IMR-90 (cell line): ENCODE results near the gene ERVMER34-1. TPM values are rescaled to one million over a fixed set of nuclear protein-coding genes. Genes with fewer than 3 reads are reported as not detected.

Source experiments
- ATAC-seq: fragments of 200-7000 bp; cut with Tn5 transposase; 2 replicates; pipeline ENCODE4 v1.9.1; 2020; ENCODE audit warnings: low read depth, mild to moderate bottlenecking, moderate library complexity
- BruUV-seq: library from RNA; stranded (reverse); fragments of 400-500 nt; replicated peaks from 2 replicates; lab custom pipeline; 2021; lab: Mats Ljungman, UMichigan
- CTCF ChIA-PET: fragments of 300-600 bp; formaldehyde crosslinking; extraction: SDS; loops from one replicate; lab custom pipeline; 2021; ENCODE audit warnings: antibody characterized with exemption; lab: Yijun Ruan, JAX
- POLR2A ChIA-PET: fragments of 300-600 bp; sonication (Branson Sonifier 250); formaldehyde crosslinking; loops from one replicate; lab custom pipeline; 2022; ENCODE audit warnings: antibody characterized with exemption; ENCODE audit not compliant: unreplicated experiment; lab: Charles Lee
- DNase-seq: peaks from one replicate; pipeline ENCODE4 v3.0.0; 2013
- H2AFZ ChIP-seq: replicated peaks from 2 replicates; pipeline ENCODE3; 2013; ENCODE audit warnings: low read length, mild to moderate bottlenecking; ENCODE audit not compliant: poor library complexity
- H2AK5ac ChIP-seq: 2 replicates; pipeline ENCODE4 v1.6.1; 2013; ENCODE audit warnings: low read depth, low read length, inconsistent platforms
- H2AK9ac ChIP-seq: replicated peaks from 2 replicates; pipeline ENCODE3; 2013; ENCODE audit warnings: mild to moderate bottlenecking, low read depth, low read length, moderate library complexity; ENCODE audit not compliant: poor library complexity
- H2BK120ac ChIP-seq: 2 replicates; pipeline ENCODE4 v1.6.1; 2013; ENCODE audit warnings: low read depth, low read length, inconsistent platforms
- H2BK15ac ChIP-seq: 3 replicates; pipeline ENCODE4 v1.6.1; 2013; ENCODE audit warnings: low read depth, low read length, inconsistent platforms
- H2BK20ac ChIP-seq: 2 replicates; pipeline ENCODE4 v1.6.1; 2013; ENCODE audit warnings: low read depth, mild to moderate bottlenecking, inconsistent platforms, low read length, moderate library complexity
- H2BK5ac ChIP-seq: 2 replicates; pipeline ENCODE4 v1.6.1; 2013; ENCODE audit warnings: mild to moderate bottlenecking, low read depth, low read length, inconsistent platforms; ENCODE audit not compliant: poor library complexity, severe bottlenecking
- H3K14ac ChIP-seq: replicated peaks from 2 replicates; pipeline ENCODE4 v1.6.1; 2013; ENCODE audit warnings: low read depth, low read length, inconsistent platforms
- H3K18ac ChIP-seq: 2 replicates; pipeline ENCODE4 v1.6.1; 2013; ENCODE audit warnings: low read depth, low read length, control low read depth
- H3K23ac ChIP-seq: 2 replicates; pipeline ENCODE4 v1.6.1; 2013; ENCODE audit warnings: low read depth, low read length, inconsistent platforms
- H3K27ac ChIP-seq: 2 replicates; pipeline ENCODE4 v1.5.1; 2013; ENCODE audit warnings: mild to moderate bottlenecking, control low read depth, low read length; ENCODE audit not compliant: insufficient read depth
- H3K27me3 ChIP-seq: 2 replicates; pipeline ENCODE4 v1.6.1; 2013; ENCODE audit warnings: low read length; ENCODE audit not compliant: control insufficient read depth, insufficient read depth
- H3K36me3 ChIP-seq: 2 replicates; pipeline ENCODE4 v1.6.1; 2013; ENCODE audit warnings: low read length, mixed read lengths; ENCODE audit not compliant: control insufficient read depth, insufficient read depth
- H3K4ac ChIP-seq: 2 replicates; pipeline ENCODE4 v1.6.1; 2013; ENCODE audit warnings: low read depth, low read length, inconsistent platforms
- H3K4me1 ChIP-seq: 2 replicates; pipeline ENCODE4 v1.6.1; 2013; ENCODE audit warnings: low read length, mixed read lengths; ENCODE audit not compliant: control insufficient read depth, insufficient read depth
- H3K4me2 ChIP-seq: 2 replicates; pipeline ENCODE4 v1.6.1; 2013; ENCODE audit warnings: low read depth, mild to moderate bottlenecking, control low read depth, low read length, moderate library complexity
- H3K4me3 ChIP-seq: 2 replicates; pipeline ENCODE4 v1.5.1; 2013; ENCODE audit warnings: low read depth, mild to moderate bottlenecking, control low read depth, low read length, moderate library complexity; ENCODE audit not compliant: insufficient read depth
- H3K56ac ChIP-seq: 2 replicates; pipeline ENCODE4 v1.6.1; 2013; ENCODE audit warnings: low read length, inconsistent platforms; ENCODE audit not compliant: insufficient read depth; ENCODE audit errors: extremely low read depth
- H3K79me1 ChIP-seq, 2 experiments: 2 replicates each; pipeline ENCODE4 v1.6.1; 2013; ENCODE audit warnings: low read length in 2 of 2, inconsistent platforms in 1 of 2, low read depth in 1 of 2
- H3K9ac ChIP-seq: 2 replicates; pipeline ENCODE4 v1.6.1; 2013; ENCODE audit warnings: low read depth, low read length, control low read depth
- H3K9me1 ChIP-seq: 2 replicates; pipeline ENCODE4 v1.6.1; 2013; ENCODE audit warnings: low read length, inconsistent platforms; ENCODE audit not compliant: insufficient read depth
- H3K9me3 ChIP-seq: 2 replicates; pipeline ENCODE4 v1.6.1; 2013; ENCODE audit warnings: low read length; ENCODE audit not compliant: control insufficient read depth, insufficient read depth
- H4K20me1 ChIP-seq: 2 replicates; pipeline ENCODE4 v1.6.1; 2013; ENCODE audit warnings: low read length, inconsistent platforms; ENCODE audit not compliant: insufficient read depth
- H4K5ac ChIP-seq: 2 replicates; pipeline ENCODE4 v1.6.1; 2013; ENCODE audit warnings: mild to moderate bottlenecking, low read depth, low read length, control low read depth
- H4K8ac ChIP-seq, 2 experiments: 2 replicates each; pipeline ENCODE4 v1.6.1; 2013; ENCODE audit warnings: low read depth in 2 of 2, low read length in 2 of 2, control low read depth in 1 of 2, inconsistent platforms in 1 of 2
- H4K91ac ChIP-seq: 2 replicates; pipeline ENCODE4 v1.6.1; 2013; ENCODE audit warnings: low read depth, low read length, inconsistent platforms; ENCODE audit not compliant: insufficient read depth
- BHLHE40 ChIP-seq: fragments of 150-350 bp; IDR thresholded peaks from 2 replicates; pipeline ENCODE4 v1.6.1; 2016; ENCODE audit warnings: mild to moderate bottlenecking, low read depth, low read length
- CEBPB ChIP-seq: IDR thresholded peaks from 2 replicates; pipeline ENCODE4 v1.6.1; 2012; ENCODE audit warnings: low read depth, low read length, improper control_type of control experiment
- CHD1 ChIP-seq: IDR thresholded peaks from 2 replicates; pipeline ENCODE4 v1.6.1; 2012; ENCODE audit warnings: low read depth, low read length, improper control_type of control experiment
- MAZ ChIP-seq: IDR thresholded peaks from 2 replicates; pipeline ENCODE4 v1.6.1; 2012; ENCODE audit warnings: low read depth, mild to moderate bottlenecking, low read length, improper control_type of control experiment, moderate library complexity, borderline replicate concordance
- MXI1 ChIP-seq: IDR thresholded peaks from 2 replicates; pipeline ENCODE4 v1.6.1; 2012; ENCODE audit warnings: low read depth, mild to moderate bottlenecking, low read length, moderate library complexity, borderline replicate concordance
- POLR2A ChIP-seq: IDR thresholded peaks from 2 replicates; pipeline ENCODE4 v1.6.1; 2012; ENCODE audit warnings: mild to moderate bottlenecking, low read depth, low read length
- SMC3 ChIP-seq: fragments of 150-350 bp; IDR thresholded peaks from 2 replicates; pipeline ENCODE4 v1.6.1; 2016; ENCODE audit warnings: low read depth, mild to moderate bottlenecking, antibody characterized with exemption, low read length, moderate library complexity
- WGBS, 2 experiments: methylation state at CpG; one replicate each; pipeline versions ENCODE4 v1.1.5 to v1.1.7; 2013; ENCODE audit warnings: missing lambda C conversion rate in 2 of 2; ENCODE audit not compliant: insufficient read length in 1 of 2; ENCODE audit errors: extremely low coverage in 2 of 2; 5-methylcytosine and 5-hydroxymethylcytosine counted together
- dilution Hi-C: fragments of 300-500 bp; cut with HindIII; formaldehyde crosslinking; loops from one replicate; pipeline ENCODE4 v1.14.3; 2018; ENCODE audit warnings: low sequenced_read_pairs; ENCODE audit not compliant: unreplicated experiment
- in situ Hi-C: fragments of 300-500 bp; cut with MboI; formaldehyde crosslinking; loops from 3 replicates; pipeline ENCODE4 v1.14.3; 2019; ENCODE audit warnings: low sequenced_read_pairs, inconsistent platforms, mixed read lengths
- intact Hi-C: fragments of 100-400 bp; cut with micrococcal nuclease; formaldehyde crosslinking; loops from 2 replicates; pipeline ENCODE4 v1.10.0; 2022
- polyA plus RNA-seq, 3 experiments: library from polyadenylated mRNA; depleted of rRNA; stranded (reverse); fragments of >200 nt; gene quantifications; 2 replicates each; pipeline ENCODE4 v1.2.3, GENCODE V29; 2012; ENCODE audit warnings: low replicate concordance in 1 of 3
- total RNA-seq: library from RNA; depleted of rRNA; stranded (reverse); fragments of >200 nt; gene quantifications from 2 replicates; pipeline ENCODE4 v1.2.3, GENCODE V29; 2012
- TF ChIP-seq, protein P1 (sequence below): fragments of 150-350 bp; IDR thresholded peaks from 2 replicates; pipeline ENCODE4 v1.6.1; 2016; ENCODE audit warnings: low read depth, mild to moderate bottlenecking, low read length, moderate library complexity, borderline replicate concordance
- TF ChIP-seq, protein P2 (sequence below): conservative IDR thresholded peaks from 2 replicates; pipeline ENCODE4 v1.5.1; 2012; ENCODE audit warnings: mild to moderate bottlenecking, low read depth, low read length, improper control_type of control experiment

ERVMER34-1 gene
- total and polyA plus RNA-seq, 2 of the 4 experiments (the other 2 are of a cell fraction), result not detected

DNA sequence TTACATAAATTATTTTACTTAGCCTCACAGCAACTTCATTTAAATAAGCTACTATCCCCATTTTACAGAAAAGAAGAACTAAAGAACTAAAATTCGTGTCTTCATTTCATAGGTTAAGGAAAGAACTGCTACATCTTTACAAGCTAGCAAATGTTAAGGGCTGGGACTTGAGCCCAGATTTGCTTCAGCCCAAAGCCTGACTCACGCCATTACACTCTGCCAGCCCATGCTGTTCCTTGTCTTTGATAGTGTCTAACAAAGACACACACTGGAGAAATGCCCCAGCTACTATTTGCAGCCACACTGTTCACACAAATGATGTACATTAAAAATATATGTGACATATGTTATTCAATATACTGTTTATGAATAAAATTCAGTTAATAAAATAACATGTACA is 29.0 kb upstream of the ERVMER34-1 start:
- TF ChIP-seq MXI1, result no peak
- no peak for TF ChIP-seq BHLHE40
- TF ChIP-seq MAZ, result no peak
- TF ChIP-seq POLR2A, result no peak
- TF ChIP-seq, protein P1, sequence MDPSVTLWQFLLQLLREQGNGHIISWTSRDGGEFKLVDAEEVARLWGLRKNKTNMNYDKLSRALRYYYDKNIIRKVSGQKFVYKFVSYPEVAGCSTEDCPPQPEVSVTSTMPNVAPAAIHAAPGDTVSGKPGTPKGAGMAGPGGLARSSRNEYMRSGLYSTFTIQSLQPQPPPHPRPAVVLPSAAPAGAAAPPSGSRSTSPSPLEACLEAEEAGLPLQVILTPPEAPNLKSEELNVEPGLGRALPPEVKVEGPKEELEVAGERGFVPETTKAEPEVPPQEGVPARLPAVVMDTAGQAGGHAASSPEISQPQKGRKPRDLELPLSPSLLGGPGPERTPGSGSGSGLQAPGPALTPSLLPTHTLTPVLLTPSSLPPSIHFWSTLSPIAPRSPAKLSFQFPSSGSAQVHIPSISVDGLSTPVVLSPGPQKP, result no peak
- no peak for TF ChIP-seq CEBPB
- no peak for TF ChIP-seq CHD1
- TF ChIP-seq, protein P2, sequence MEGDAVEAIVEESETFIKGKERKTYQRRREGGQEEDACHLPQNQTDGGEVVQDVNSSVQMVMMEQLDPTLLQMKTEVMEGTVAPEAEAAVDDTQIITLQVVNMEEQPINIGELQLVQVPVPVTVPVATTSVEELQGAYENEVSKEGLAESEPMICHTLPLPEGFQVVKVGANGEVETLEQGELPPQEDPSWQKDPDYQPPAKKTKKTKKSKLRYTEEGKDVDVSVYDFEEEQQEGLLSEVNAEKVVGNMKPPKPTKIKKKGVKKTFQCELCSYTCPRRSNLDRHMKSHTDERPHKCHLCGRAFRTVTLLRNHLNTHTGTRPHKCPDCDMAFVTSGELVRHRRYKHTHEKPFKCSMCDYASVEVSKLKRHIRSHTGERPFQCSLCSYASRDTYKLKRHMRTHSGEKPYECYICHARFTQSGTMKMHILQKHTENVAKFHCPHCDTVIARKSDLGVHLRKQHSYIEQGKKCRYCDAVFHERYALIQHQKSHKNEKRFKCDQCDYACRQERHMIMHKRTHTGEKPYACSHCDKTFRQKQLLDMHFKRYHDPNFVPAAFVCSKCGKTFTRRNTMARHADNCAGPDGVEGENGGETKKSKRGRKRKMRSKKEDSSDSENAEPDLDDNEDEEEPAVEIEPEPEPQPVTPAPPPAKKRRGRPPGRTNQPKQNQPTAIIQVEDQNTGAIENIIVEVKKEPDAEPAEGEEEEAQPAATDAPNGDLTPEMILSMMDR, result no peak
- no peak for TF ChIP-seq SMC3
- in situ Hi-C loops (no loop called here), dilution Hi-C loops (no loop called here), intact Hi-C loops (no loop called here)
- Histone ChIP-seq H3K23ac (no peak overlapping the region), H3K4ac (no peak overlapping the region), H3K36me3 (no peaks in the 10 kb centered on the region), H2BK5ac (no peak overlapping the region), H2AK5ac (no peak overlapping the region), H3K9me3 (no peaks in the 10 kb centered on the region), H3K4me3 (no peak overlapping the region), H3K4me1 (no peaks in the 10 kb centered on the region), H3K14ac (no peak overlapping the region), H3K56ac (no peak overlapping the region), H2BK15ac (no peak overlapping the region), H4K20me1 (no peaks in the 10 kb centered on the region), H2BK20ac (no peak overlapping the region), H2AFZ (no peak overlapping the region), H3K18ac (no peak overlapping the region), H4K5ac (no peak overlapping the region), H3K79me1 (no peaks in the 10 kb centered on the region), H4K91ac (no peak overlapping the region), H2AK9ac (no peak overlapping the region), H3K9me1 (no peaks in the 10 kb centered on the region), H4K8ac (no peak overlapping the region), H3K4me2 (no peak overlapping the region), H2BK120ac (no peak overlapping the region), H3K9ac (no peak overlapping the region), H3K27ac (no peak overlapping the region), H3K27me3 (peaks cover 13% of the 10 kb centered on the region)
- ChIA-PET CTCF (interaction anchor here (1.0 to 1.6 kb wide), 2 partner anchors 12 to 23 kb away, joined by 3 to 5 read pairs; no protein-coding TSS in a partner anchor), POLR2A (no interaction called here)
- ATAC-seq, result peak; percentile 83
- BruUV-seq, result no TSS peak
- WGBS, 2 experiments, result no CpG with 5 or more reads among the region's 2 CpGs
- DNase-seq, result peak; percentile 57
